ENCODE measurements around the gene COL25A1. TPM values are rescaled to one million over a fixed set of nuclear protein-coding genes. Genes with fewer than 3 reads are reported as not detected.

Gene COL25A1
- total RNA-seq, 1 experiment from 2014 or later = not detected

- RAD21 ChIA-PET (ENCODE audit: low non-redundant PET in 1 of 2, low total read pairs in 2 of 2, uncharacterized antibody in 2 of 2, unreplicated experiment in 2 of 2) = no interaction called here
- intact Hi-C loops (cut with micrococcal nuclease) = no loop called here
- Histone ChIP-seq H3K4me2 (ENCODE audit: low read length) (no peak overlapping the region), H3K79me2 (ENCODE audit: insufficient read depth, low read length) (no peaks in the 10 kb centered on the region), H3K9ac (ENCODE audit: low read length) (no peak overlapping the region), H3K27ac (ENCODE audit: low read depth, low read length) (no peak overlapping the region), H4K20me1 (ENCODE audit: insufficient read depth) (no peaks in the 10 kb centered on the region), H3K9me2 (ENCODE audit: insufficient read depth) (no peaks in the 10 kb centered on the region), H3K4me3 (replicated peaks in 1 of 2; ENCODE audit: low read depth in 1 of 2, low read length in 2 of 2) (no peak overlapping the region), H3K27me3 (ENCODE audit: insufficient read depth, low read length) (peaks cover 7% of the 10 kb centered on the region; the same call in 1 of the 2 replicates), H2AFZ (ENCODE audit: low read depth, low read length, poor library complexity, severe bottlenecking) (peak overlapping the region; percentile 19), H3K9me3 (ENCODE audit: control insufficient read depth in 1 of 2, insufficient read depth in 1 of 2, low read depth in 1 of 2, low read length in 2 of 2) (no peaks in the 10 kb centered on the region), H3K36me3 (ENCODE audit: control insufficient read depth in 1 of 2, insufficient read depth in 2 of 2, low read length in 2 of 2) (no peaks in the 10 kb centered on the region), H3K4me1 (ENCODE audit: control insufficient read depth in 1 of 2, insufficient read depth in 2 of 2, low read length in 2 of 2) (no peaks in the 10 kb centered on the region)
- CTCF ChIA-PET = interaction anchor here (0.9 to 1.6 kb wide), 8 partner anchors 9 to 460 kb away, joined by 3 to 6 read pairs (median 4); no protein-coding TSS in a partner anchor
- DNase-seq (ENCODE audit: low read depth, low spot score) = peak; percentile 21
- POLR2A ChIA-PET = no interaction called here
- peak; percentile 36 for TF ChIP-seq RAD21 (IDR thresholded peaks at IDR 0.05; ENCODE audit: low read depth)
- no peak for TF ChIP-seq SRF (IDR thresholded peaks at IDR 0.05; ENCODE audit: low read depth)
- TF ChIP-seq CTCF (IDR thresholded peaks at IDR 0.05 in 2 of 3, conservative IDR thresholded peaks at IDR 0.05 in 1 of 3; ENCODE audit: borderline replicate concordance in 1 of 3, insufficient read depth in 1 of 3, low read depth in 2 of 3, low read length in 2 of 3) = peak; percentile 8 to 55 (median 53); a peak in 4 of 6 replicates
- BruUV-seq (replicated peaks) = no TSS peak
- peak; percentile 85 for ATAC-seq
These were observed 8.5 kb downstream of the COL25A1 start for GRCh38 chr4:109294006-109294405.

DNA sequence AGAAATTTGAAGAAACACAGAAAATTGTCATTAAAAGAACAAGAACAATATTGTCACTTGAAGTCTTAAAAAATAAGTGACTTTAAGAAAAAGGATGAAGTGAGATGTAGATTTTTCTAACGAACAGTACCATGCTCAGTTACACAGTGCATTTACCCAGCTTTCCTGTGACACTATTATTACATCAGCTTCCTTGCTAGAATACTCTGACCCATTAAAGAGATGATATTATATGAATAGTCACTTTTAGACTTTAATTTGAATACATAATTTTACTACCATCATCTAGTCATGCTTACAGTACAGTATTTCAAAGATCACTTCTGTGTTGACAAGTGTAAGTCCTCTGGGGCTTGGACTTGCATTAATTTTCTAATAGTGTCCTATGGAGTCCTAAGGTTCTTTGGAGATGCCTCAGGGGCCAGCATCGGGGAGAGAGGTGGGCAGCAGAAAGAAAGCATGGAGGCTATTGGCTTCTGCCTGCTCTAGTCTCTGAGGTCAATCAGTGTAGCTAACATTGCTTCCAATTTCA is 10.7 kb downstream of the COL25A1 start:
- Histone ChIP-seq H3K4me2 (ENCODE audit: low read length) (no peak overlapping the region), H3K27ac (ENCODE audit: low read depth, low read length) (no peak overlapping the region), H3K9me3 (ENCODE audit: control insufficient read depth in 1 of 2, insufficient read depth in 1 of 2, low read depth in 1 of 2, low read length in 2 of 2) (no peaks in the 10 kb centered on the region), H3K36me3 (ENCODE audit: control insufficient read depth in 1 of 2, insufficient read depth in 2 of 2, low read length in 2 of 2) (no peaks in the 10 kb centered on the region), H3K27me3 (ENCODE audit: insufficient read depth, low read length) (no peaks in the 10 kb centered on the region), H3K9ac (ENCODE audit: low read length) (no peak overlapping the region), H3K9me2 (ENCODE audit: insufficient read depth) (no peaks in the 10 kb centered on the region), H2AFZ (ENCODE audit: low read depth, low read length, poor library complexity, severe bottlenecking) (no peak overlapping the region), H3K79me2 (ENCODE audit: insufficient read depth, low read length) (no peaks in the 10 kb centered on the region), H3K4me1 (ENCODE audit: control insufficient read depth in 1 of 2, insufficient read depth in 2 of 2, low read length in 2 of 2) (no peaks in the 10 kb centered on the region), H4K20me1 (ENCODE audit: insufficient read depth) (no peaks in the 10 kb centered on the region), H3K4me3 (replicated peaks in 1 of 2; ENCODE audit: low read depth in 1 of 2, low read length in 2 of 2) (no peak overlapping the region)
- RAD21 ChIA-PET (ENCODE audit: low non-redundant PET in 1 of 2, low total read pairs in 2 of 2, uncharacterized antibody in 2 of 2, unreplicated experiment in 2 of 2) = no interaction called here
- POLR2A ChIA-PET = no interaction called here
- ATAC-seq = no peak
- CTCF ChIA-PET = no interaction called here
- intact Hi-C loops (cut with micrococcal nuclease) = no loop called here
- DNase-seq (ENCODE audit: low read depth, low spot score) = no peak
- no TSS peak for BruUV-seq (replicated peaks)
- no peak for TF ChIP-seq TCF7L2 (IDR thresholded peaks at IDR 0.05; ENCODE audit: borderline replicate concordance, extremely low read depth, insufficient read depth, insufficient read length)
- TF ChIP-seq CEBPB (IDR thresholded peaks at IDR 0.05; ENCODE audit: low read depth) = no peak
- no peak for TF ChIP-seq YY1 (IDR thresholded peaks at IDR 0.05; ENCODE audit: extremely low read depth, insufficient replicate concordance, low read depth, low read length)
- TF ChIP-seq, protein P1, sequence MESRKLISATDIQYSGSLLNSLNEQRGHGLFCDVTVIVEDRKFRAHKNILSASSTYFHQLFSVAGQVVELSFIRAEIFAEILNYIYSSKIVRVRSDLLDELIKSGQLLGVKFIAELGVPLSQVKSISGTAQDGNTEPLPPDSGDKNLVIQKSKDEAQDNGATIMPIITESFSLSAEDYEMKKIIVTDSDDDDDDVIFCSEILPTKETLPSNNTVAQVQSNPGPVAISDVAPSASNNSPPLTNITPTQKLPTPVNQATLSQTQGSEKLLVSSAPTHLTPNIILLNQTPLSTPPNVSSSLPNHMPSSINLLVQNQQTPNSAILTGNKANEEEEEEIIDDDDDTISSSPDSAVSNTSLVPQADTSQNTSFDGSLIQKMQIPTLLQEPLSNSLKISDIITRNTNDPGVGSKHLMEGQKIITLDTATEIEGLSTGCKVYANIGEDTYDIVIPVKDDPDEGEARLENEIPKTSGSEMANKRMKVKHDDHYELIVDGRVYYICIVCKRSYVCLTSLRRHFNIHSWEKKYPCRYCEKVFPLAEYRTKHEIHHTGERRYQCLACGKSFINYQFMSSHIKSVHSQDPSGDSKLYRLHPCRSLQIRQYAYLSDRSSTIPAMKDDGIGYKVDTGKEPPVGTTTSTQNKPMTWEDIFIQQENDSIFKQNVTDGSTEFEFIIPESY (IDR thresholded peaks at IDR 0.05; ENCODE audit: extremely low read depth, insufficient replicate concordance, low read length) = no peak
- no peak for TF ChIP-seq EZH2phosphoT487 (IDR thresholded peaks at IDR 0.05; ENCODE audit: borderline replicate concordance)
- no peak for TF ChIP-seq ZFX (IDR thresholded peaks at IDR 0.05)
- TF ChIP-seq SIN3A (IDR thresholded peaks at IDR 0.05; ENCODE audit: low read depth) = no peak
- TF ChIP-seq REST (IDR thresholded peaks at IDR 0.05; ENCODE audit: low read depth) = no peak
- TF ChIP-seq SRF (IDR thresholded peaks at IDR 0.05; ENCODE audit: low read depth) = no peak
- TF ChIP-seq EGR1 (IDR thresholded peaks at IDR 0.05; ENCODE audit: low read depth) = no peak
